ENCODE measurements around the gene UBQLN4.

UBQLN4 gene

GRCh38 chr1:156081917-156082308 lies 28.3 kb upstream of the UBQLN4 start (continued):
- TF ChIP-seq ZNF398 (tag by site-specific recombination; IDR thresholded peaks at IDR 0.05) (peak; percentile 86), ZNF133 (tag by site-specific recombination; IDR thresholded peaks at IDR 0.05) (no peak), WT1 (tag by site-specific recombination; IDR thresholded peaks at IDR 0.05) (no peak), ZNF571 (tag by site-specific recombination; IDR thresholded peaks at IDR 0.05) (no peak), PRDM1 (tag by site-specific recombination; IDR thresholded peaks at IDR 0.05) (peak; percentile 33; the same call in 1 of the 2 replicates)

DNA sequence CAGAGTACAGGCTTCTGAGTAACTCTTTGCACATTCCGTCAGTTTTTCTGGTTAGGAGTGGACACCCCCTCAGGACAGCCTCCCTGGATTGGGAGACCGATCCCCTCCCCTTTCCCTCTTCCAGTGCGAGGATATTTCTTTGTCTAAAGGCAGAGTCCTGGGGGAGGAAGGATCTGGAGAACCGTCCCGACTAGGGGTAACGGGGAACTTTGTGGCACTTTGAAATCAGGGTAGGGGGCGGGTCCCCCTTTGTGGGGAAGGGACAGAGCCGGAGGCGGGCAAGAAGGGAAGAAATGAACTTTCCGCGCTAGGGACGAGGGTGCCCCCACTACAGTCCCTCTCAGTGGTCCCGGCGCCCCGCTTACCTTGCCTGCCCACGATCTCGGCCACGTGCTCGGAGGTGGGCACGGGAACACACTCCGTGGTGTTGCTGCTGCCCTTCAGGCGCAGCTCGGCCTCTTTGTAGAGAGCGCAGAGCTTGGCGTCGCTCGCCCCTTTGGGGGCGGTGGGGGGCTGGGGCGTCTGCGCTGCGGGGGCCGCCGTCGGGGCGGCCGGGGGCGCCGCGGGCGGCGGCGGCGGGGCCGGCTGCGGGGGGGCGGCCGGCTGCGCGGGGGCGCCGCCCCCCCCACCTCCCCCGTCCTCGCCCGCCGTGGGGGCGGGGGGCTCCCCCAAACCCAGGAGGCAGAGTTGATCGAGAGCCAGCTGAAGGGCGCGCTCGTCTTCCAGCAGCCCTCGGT lies 27.8 kb upstream of the UBQLN4 start:
- ChIA-PET POLR2A (interaction anchor here (0.5 to 0.7 kb wide), 2 partner anchors 36 to 100 kb away, joined by 4 to 5 read pairs; no protein-coding TSS in a partner anchor), CTCF (interaction anchor here (0.7 to 1.6 kb wide), 2 partner anchors 15 to 48 kb away, joined by 3 to 6 read pairs; no protein-coding TSS in a partner anchor)
- Histone ChIP-seq H3K4me1 (ENCODE audit: control insufficient read depth, insufficient read depth, low read length) (peaks cover 3% of the 10 kb centered on the region; the same call in 1 of the 2 replicates), H3K27ac (ENCODE audit: extremely low read depth, low read depth, low read length) (peak overlapping the region; percentile 51; the same call in 1 of the 2 replicates), H3K4me3 (ENCODE audit: low read depth, low read length) (peak overlapping the region; percentile 77), H3K9me3 (ENCODE audit: control insufficient read depth, insufficient read depth, low read depth, low read length) (no peaks in the 10 kb centered on the region), H3K36me3 (ENCODE audit: control insufficient read depth in 2 of 2, insufficient read depth in 1 of 2, low read length in 2 of 2) (peaks cover 0 to 17% of the 10 kb centered on the region in 2 experiments; a peak in 1 of 3 replicates)
- TF ChIP-seq EGR2 (tag by site-specific recombination; IDR thresholded peaks at IDR 0.05; ENCODE audit: low read depth) (peak; percentile 52; the same call in 1 of the 2 replicates), ZBTB7A (tag by site-specific recombination; IDR thresholded peaks at IDR 0.05; ENCODE audit: low read depth) (0 out of 2 replicates have a peak, but pooled peaks have one; percentile 30), ZNF701 (tag by site-specific recombination; IDR thresholded peaks at IDR 0.05) (no peak), GLIS2 (tag by site-specific recombination; IDR thresholded peaks at IDR 0.05) (peak; percentile 71), HOXA7 (CRISPR knock-in tag; IDR thresholded peaks at IDR 0.05; ENCODE audit: borderline replicate concordance) (no peak), ZBTB8A (tag by site-specific recombination; IDR thresholded peaks at IDR 0.05) (peak; percentile 65), ZNF140 (tag by site-specific recombination; IDR thresholded peaks at IDR 0.05) (no peak), HIC1 (tag by site-specific recombination; IDR thresholded peaks at IDR 0.05) (peak; percentile 54; the same call in 1 of the 2 replicates), SP2 (tag by site-specific recombination; IDR thresholded peaks at IDR 0.05) (no peak), IKZF3 (tag by site-specific recombination; IDR thresholded peaks at IDR 0.05) (peak; percentile 54; the same call in 1 of the 2 replicates), ZBTB17 (tag by site-specific recombination; IDR thresholded peaks at IDR 0.05) (0 out of 2 replicates have a peak, but pooled peaks have one; percentile 29), ZFHX2 (tag by site-specific recombination; conservative IDR thresholded peaks at IDR 0.05) (peak; percentile 65)
- TF ChIP-seq, protein P1, sequence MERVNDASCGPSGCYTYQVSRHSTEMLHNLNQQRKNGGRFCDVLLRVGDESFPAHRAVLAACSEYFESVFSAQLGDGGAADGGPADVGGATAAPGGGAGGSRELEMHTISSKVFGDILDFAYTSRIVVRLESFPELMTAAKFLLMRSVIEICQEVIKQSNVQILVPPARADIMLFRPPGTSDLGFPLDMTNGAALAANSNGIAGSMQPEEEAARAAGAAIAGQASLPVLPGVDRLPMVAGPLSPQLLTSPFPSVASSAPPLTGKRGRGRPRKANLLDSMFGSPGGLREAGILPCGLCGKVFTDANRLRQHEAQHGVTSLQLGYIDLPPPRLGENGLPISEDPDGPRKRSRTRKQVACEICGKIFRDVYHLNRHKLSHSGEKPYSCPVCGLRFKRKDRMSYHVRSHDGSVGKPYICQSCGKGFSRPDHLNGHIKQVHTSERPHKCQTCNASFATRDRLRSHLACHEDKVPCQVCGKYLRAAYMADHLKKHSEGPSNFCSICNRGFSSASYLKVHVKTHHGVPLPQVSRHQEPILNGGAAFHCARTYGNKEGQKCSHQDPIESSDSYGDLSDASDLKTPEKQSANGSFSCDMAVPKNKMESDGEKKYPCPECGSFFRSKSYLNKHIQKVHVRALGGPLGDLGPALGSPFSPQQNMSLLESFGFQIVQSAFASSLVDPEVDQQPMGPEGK (tag by site-specific recombination; IDR thresholded peaks at IDR 0.05), result peak; percentile 53; the same call in 1 of the 2 replicates
- TF ChIP-seq, protein P2, sequence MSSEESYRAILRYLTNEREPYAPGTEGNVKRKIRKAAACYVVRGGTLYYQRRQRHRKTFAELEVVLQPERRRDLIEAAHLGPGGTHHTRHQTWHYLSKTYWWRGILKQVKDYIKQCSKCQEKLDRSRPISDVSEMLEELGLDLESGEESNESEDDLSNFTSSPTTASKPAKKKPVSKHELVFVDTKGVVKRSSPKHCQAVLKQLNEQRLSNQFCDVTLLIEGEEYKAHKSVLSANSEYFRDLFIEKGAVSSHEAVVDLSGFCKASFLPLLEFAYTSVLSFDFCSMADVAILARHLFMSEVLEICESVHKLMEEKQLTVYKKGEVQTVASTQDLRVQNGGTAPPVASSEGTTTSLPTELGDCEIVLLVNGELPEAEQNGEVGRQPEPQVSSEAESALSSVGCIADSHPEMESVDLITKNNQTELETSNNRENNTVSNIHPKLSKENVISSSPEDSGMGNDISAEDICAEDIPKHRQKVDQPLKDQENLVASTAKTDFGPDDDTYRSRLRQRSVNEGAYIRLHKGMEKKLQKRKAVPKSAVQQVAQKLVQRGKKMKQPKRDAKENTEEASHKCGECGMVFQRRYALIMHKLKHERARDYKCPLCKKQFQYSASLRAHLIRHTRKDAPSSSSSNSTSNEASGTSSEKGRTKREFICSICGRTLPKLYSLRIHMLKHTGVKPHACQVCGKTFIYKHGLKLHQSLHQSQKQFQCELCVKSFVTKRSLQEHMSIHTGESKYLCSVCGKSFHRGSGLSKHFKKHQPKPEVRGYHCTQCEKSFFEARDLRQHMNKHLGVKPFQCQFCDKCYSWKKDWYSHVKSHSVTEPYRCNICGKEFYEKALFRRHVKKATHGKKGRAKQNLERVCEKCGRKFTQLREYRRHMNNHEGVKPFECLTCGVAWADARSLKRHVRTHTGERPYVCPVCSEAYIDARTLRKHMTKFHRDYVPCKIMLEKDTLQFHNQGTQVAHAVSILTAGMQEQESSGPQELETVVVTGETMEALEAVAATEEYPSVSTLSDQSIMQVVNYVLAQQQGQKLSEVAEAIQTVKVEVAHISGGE (tag by site-specific recombination; conservative IDR thresholded peaks at IDR 0.05; ENCODE audit: low read depth), result peak; percentile 73
- TF ChIP-seq, protein P3, sequence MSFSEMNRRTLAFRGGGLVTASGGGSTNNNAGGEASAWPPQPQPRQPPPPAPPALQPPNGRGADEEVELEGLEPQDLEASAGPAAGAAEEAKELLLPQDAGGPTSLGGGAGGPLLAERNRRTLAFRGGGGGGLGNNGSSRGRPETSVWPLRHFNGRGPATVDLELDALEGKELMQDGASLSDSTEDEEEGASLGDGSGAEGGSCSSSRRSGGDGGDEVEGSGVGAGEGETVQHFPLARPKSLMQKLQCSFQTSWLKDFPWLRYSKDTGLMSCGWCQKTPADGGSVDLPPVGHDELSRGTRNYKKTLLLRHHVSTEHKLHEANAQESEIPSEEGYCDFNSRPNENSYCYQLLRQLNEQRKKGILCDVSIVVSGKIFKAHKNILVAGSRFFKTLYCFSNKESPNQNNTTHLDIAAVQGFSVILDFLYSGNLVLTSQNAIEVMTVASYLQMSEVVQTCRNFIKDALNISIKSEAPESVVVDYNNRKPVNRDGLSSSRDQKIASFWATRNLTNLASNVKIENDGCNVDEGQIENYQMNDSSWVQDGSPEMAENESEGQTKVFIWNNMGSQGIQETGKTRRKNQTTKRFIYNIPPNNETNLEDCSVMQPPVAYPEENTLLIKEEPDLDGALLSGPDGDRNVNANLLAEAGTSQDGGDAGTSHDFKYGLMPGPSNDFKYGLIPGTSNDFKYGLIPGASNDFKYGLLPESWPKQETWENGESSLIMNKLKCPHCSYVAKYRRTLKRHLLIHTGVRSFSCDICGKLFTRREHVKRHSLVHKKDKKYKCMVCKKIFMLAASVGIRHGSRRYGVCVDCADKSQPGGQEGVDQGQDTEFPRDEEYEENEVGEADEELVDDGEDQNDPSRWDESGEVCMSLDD (tag by site-specific recombination; IDR thresholded peaks at IDR 0.05), result peak; percentile 66
- TF ChIP-seq, protein P4, sequence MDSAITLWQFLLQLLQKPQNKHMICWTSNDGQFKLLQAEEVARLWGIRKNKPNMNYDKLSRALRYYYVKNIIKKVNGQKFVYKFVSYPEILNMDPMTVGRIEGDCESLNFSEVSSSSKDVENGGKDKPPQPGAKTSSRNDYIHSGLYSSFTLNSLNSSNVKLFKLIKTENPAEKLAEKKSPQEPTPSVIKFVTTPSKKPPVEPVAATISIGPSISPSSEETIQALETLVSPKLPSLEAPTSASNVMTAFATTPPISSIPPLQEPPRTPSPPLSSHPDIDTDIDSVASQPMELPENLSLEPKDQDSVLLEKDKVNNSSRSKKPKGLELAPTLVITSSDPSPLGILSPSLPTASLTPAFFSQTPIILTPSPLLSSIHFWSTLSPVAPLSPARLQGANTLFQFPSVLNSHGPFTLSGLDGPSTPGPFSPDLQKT (IDR thresholded peaks at IDR 0.05; ENCODE audit: borderline replicate concordance, low read depth, low read length), result no peak
